SIG-M5 (cell line): ENCODE data around the gene NRP1.

Source experiments
- DNase-seq: peaks from one replicate; lab custom pipeline; 2025; lab: John Stamatoyannopoulos, UW

Gene NRP1

DNA sequence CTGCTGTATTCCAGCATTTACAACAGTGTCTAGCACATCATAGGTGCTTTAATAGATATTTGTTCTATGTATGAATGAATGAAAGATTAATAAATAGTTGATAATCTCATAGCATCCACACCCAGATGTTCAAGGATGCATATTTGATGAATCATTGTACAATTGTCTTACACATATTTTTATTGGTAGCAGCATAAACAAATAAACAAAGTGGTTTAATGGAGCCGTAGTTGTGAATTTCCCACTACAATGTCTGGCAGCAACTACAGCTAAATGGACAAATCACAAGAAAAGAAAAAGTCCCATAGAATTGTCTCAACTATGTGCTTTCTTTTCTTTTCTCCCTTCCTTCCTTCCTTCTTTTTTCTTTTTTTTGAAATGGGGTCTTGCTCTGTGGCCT is 150.8 kb downstream of the NRP1 start:
- DNase-seq: no peak

DNA sequence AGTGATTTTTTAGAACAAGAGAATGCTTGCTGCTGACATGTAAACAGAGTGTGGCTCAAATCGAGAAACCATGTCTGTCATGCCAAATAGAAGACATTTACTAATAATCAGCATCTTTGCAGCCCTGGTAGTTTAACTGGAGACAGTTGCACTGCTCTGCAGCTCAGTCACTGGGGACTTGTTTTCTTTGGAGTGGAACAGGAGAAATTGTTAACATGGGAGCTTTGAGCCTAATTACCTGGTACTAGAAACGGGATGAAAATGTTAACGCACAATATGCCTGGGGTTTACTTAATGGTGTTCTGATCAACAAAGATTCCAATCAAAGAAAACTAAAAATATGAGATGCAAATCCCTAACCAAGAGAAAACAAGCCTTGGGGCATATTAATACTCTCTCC is 153.5 kb downstream of the NRP1 start:
- DNase-seq: no peak

DNA sequence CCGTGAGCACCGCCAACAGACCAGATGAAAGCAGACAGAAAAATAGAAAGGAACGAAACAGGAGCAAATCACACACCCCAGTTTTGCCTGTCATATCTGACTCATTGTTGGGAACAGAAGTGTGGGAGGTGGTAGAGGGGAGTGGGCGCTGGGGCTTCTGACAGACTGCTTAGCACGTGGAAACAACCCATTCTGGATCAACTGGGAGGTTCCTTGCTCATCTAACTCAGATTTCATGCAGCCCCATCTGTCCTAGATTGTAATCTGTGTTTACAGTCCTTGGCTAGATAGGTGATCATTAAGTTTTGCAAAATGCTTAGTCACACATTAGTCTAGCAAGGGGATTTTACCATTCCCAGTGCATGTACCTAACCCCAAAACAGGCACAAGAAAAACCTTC is 154.1 kb downstream of the NRP1 start:
- DNase-seq: no peak

DNA sequence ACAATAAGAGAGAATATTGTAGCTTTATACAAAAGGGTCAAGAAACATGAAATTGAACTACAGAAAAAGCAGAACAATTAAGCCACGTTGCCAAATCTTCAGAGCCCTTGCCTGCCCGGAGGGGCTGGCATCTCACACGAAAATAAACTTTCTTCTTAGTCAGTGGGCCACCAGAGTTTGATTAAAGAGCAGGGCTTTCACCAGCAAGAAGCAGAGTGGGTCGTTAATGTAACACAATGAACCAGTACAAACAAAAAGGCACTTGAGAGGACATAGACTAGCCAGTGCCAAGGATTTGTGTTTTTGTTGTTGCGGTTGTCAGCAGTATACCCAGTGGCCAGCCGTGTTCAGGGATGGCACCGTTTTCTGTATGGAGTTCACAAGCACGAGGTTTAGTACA is 155.4 kb downstream of the NRP1 start:
- no peak for DNase-seq

DNA sequence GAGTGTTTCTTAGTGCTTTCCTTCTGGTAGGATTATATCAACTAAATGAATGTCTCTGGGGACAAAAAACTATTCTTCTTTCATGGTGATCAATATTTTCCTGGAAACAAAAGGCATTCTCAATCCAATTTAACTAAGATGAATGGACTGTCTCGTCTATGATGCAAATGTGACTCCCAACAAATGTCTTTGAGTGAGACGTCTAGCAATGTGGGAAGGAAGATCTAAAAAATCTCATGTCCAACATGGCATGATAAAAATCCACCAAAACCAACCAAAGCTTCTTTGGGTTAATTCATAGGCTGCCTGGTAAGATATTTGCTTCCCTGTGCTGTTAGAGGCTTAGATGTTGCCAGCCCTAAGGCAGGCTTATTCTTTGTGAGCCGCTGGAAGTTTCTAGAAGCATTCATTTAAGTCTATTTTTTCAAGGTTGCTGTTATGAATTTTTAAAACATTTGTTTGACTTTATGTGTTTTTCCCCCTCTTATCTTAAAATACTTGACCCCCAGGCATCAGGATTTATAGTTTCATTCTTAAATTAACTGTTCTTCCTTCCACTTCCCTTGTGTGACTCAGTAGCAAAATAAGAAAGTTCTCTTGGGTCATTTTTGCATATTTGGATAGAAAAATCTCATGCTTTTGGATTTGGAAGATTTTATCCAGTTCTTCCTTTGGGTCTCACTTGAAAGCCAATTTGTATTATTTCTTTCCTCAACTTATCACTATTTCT is 156.3 kb downstream of the NRP1 start:
- no peak for DNase-seq

DNA sequence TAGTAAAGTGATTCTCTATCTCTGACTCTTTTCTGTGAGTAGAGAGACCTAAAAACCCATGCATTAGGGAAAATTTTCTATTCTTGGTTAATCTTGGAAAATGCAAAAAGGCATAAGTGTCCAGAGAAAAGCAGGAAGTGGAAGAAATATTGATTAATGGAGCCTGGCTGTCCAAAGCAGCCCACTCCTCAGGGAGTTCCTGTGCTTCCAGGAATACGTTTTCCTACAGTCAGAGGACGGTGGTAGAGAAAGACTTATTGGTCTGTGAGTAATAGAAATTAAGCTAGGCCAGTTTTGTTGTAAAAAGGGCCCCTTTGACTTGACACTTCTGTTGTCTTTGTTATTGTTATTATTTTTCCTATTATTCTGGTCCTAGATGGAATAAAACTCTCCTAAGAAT is 157.8 kb downstream of the NRP1 start:
- DNase-seq: no peak

DNA sequence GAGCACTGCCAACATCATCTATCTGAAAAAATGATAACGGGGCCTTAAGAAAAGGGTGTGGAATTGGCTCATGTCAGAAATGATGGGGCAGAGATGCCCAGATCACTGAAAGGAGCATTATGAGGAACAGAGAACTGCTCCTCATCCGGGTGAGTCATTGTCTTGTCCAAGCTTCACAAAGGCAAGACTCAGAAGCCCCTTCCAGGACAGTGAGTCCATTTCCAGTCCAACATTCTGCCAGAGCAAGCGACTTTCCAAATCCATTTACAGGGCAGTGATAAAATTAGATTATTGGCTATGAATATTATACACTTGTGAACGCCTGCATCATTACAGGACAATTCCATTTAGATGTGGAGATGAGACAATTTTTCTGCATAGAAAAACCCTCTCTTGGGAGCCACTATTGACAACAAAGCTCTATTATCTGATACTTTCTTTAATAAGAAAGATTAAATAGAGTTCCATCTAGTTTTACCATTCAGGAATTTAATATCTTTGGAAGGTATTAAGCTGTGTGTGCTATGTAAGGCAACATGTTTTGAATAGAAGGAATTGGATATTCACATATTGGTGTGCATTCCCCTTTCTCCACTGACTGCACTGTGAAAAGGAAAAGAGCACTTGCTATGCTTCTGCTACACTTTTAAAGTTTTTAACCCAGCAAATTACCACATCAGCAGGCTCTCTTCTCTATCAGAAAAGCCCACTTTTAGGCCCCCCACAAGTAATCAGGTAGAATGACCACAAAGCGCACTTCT is 159.6 kb downstream of the NRP1 start:
- no peak for DNase-seq

DNA sequence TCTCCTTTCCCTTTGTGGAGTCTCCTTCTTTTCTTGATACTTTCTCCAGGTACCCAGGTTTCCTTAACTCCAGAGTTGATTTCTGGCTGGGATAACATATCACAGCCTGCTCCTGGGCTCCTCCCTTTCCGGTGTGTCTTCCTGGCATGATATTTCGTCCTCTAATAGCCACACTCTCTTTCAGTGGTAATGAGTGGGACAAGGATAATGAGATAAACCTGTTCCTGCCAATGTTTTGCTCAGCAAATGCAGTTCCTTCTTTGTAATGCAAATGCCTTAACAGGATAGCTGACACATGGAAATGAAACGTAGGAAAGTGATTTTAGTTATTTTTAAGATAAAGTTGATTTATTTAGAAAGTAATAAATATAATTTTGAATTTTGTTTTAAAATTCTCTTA is 168.6 kb downstream of the NRP1 start:
- no peak for DNase-seq

DNA sequence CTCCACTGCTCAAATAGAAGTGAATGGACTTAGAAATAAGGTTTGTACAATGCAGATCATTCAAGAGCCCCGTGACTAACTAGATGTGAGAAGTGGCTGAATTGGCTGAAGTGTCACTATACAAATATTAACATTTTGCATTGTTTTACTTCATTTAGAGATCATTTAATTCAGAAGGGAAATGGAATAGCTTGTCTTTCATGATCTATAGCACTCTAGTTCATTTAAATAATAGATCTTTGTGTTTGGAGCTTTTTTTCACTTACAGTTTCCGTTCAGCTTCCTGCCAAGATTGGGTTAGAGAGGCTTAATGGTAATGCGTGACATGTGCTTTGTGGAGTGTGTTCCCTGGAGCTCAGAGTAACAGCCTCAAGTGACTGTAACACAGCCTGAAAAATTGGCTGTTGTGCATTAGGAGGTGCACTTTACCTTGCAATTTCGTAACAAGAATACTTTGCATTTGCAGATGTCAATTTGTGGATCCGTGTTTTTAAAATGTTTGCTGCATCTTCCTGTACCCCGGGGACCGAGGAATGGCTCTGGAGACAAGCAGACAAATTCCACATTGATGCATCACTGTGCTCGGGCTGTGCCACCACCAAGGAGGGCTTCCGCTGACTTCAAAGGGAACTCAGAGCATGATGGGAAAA is 170.3 kb downstream of the NRP1 start:
- DNase-seq: no peak

DNA sequence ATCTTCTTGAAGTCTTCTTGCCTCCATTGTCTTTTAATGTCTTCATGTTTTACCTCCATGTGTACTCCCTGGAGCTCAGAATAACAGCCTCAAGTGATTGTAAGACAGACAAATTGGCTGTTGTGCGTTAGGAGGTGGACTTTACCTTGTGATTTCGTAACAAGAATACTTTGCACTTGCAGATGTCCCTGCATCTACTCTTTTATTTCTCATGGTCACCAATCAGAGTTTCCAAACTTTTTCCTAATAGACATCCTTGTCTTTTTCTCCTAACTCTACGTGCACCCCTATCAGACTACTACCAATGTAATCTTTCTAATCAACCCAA is 172.3 kb downstream of the NRP1 start:
- DNase-seq: no peak

DNA sequence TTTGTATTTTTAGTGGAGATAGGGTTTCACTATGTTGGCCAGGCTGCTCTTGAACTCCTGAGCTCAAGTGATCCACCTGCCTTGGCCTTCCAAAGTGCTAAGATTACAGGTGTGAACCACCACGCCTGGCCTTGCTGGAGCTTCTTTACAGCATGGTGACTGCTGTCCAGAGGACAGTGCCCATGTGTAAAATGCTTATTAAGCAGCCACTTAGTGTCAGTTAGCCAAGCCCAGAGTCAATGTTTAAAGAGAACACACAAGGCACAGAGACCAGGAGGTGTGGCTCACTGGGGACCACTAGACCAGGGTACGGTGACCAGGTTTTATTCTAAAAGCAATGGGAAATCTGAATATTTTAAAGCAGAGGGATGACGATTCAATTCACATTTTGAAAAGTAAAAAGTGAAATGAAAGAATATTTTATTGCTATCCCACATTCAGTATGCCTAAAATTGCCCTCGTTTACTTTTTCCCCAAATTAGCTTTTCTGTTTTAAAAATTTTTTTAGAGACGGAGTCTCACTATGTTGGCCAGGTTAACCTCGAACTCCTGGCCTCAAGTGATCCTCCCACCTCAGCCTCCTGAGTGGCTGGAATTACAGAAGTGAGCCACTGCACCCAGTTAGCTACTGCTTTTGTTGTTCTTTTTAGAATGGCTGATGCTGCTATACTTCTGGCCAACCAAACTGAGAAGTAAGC is 172.8 kb downstream of the NRP1 start:
- no peak for DNase-seq

DNA sequence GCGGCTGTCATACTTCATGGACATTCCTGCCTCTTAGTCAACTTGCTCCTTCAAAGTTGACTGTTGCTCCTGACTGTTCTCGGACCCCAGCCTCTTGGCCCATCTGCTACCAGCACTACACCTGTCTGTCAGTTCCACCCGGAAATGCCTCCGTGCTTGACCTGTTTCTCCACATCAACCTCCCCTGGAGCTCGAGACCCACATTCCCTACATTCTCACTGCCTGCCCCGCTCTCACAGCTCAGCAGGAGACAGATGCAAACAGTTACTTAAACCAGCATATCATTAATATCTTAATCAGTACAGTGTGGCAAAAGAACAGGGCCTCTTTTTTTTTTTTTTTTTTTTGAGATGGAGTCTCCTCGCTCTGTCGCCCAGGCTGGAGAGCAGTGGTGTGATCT is 174.3 kb downstream of the NRP1 start:
- no peak for DNase-seq

DNA sequence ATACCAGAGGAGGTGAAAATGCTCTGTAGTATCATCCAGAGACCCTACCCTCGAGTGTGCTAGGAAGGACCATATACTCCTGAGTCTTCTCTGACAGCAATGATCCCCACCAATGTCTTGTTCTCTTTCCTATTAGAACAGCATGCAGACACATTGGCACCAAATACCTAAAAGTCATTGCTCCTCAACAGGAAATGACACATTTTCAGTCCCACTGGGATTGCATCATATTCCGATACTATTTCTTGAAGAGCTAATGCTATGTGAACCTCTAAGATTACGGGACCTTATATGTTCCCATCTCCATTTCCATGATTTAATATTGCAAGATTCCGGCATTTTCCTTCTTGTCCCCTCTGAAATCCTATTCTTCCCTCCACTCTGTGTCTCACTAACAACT is 177.4 kb downstream of the NRP1 start:
- no peak for DNase-seq

DNA sequence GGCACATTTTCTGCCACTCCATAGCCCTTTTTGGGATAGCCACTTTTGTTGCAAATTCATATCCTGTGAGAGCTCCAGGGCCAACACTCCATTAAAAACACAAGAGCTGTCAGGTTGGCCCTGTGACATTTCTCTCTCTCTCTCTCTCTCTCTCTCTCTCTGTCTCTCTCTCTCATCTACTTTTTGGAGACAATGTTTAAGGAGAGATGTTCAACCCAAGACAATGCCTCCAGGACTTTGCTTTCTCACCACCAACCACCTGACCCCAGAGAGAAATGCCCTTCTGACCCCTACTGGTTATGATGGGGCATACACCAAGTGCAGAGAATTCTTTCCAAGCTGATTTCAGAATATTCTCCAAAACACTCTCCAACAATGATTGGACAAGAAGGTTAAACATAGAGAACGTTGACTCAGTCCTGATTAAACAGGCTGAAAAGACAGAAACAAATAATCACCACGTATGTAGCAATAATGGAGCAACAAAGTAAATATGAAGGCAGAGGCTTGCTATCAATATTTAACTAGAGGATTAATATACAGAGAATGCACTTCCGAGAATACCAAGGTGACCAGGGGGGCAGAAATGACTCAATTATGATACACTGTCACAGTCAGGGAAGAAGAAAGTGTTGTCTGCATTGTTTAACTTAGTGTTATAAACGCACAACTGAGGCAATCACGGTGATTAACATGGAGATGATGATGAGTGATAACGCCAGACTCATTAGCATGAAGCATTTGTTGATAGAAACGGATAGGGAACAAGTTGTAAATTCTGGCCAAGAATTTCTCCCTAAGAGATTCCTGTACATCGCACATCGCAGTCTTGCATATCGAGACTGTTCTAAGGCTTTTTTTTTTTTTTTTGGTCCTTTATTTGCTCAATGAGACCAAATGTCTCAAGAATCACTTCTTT is 178.5 kb downstream of the NRP1 start:
- no peak for DNase-seq

DNA sequence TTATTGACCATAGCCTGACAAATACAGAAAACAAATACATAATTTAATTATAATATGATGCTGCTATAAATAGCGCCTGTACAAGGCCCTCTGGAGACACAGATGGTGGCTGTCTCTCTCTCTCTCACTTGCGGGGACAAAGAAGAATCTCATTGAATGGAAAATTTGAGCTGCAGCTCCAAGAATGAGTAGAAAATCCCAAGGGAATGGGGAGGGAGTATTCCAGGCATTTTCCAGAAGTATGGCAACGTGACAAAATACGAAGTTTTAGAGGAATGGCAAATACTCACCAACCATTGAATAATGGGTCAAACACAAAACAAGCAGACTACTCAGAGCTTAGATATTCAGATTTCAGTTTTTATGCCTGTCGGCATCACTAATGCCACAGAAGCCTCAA is 179.9 kb downstream of the NRP1 start:
- no peak for DNase-seq

DNA sequence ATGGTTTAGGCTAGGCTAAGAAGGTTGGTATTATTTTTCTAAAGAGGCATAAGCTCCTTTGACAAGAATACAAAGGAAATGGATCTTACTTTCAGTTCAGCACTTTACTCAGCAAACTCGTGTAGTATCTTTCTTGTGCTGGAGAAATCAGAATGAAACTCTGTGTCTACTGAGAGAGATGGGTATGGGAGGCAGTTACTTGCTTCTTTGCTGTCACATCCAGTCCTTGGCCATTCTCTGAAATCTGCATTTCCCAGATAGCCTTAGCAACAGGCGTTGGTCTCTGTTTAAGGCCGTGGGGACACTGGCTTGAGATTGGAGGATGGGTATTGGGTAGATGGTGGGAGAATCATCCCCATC is 180.5 kb downstream of the NRP1 start:
- no peak for DNase-seq

DNA sequence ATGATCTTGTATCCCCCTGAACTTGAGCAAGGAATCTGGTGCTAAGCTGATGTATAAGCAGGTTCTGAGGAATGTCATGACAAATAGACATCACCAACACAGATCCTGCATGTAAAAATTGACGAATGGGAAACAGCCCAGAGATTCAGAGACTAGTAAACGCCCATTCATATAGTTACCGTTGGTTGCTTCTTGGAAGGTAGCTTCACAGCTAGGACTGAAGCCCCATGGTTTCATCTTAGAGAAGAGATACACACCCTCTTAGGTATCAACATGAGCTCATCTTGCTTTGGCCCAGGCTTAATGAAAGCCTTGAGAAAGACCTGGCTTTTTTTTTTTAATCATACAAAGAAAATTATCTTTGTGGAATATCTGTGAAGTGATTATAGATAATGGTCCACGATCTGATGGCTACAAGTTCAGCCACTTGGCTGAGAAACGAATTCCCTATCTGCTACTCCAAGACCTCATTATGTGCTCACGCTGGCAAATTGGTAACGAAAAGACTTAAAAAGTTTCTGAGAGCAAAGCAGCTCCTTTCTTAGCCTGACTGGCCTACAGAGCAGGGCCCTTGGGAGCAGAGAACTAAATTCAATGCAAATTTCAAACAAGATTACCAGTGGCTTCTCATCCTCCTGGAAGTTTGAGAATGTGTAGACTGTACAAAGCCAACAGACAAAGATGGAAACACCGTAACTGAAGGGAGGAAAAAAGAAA is 181.1 kb downstream of the NRP1 start:
- DNase-seq: no peak

DNA sequence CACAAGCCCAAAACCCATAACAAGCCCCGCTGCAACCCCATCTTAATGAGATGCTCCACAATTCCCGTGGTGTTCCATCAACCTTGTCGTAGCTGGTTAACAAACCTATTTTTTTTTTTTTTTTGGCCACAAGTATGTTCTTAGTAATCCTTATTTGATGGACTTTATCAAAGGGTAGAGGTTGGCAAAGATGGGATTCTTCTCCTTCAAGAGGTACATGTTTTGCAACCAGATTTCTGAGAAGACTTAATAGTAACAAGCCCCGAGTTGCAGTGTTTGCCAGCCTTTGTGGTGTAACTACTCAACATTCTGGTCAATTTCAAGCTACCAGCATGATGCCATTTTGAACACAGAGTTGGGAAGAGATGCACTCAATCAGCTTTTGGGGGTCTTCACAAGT is 181.7 kb downstream of the NRP1 start:
- no peak for DNase-seq

DNA sequence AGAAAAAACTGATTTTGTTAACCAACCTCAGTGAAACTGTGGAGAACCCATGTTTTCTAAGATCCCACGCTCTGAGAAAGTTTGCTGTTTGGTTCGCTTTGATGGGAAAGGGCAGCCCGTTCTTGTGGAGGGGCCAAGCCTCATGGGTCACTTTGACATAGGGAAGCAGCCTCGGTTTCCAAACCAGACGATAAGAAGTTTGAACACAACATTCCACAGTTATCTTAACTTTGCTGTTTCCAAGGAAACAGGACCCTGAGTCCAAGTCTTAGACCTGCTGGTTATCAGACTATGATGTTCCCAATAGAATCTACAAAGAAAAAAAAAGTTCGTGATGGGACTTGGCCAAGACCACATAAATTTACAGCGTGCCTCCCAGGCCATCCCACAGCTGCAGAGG is 182.3 kb downstream of the NRP1 start:
- DNase-seq: no peak

DNA sequence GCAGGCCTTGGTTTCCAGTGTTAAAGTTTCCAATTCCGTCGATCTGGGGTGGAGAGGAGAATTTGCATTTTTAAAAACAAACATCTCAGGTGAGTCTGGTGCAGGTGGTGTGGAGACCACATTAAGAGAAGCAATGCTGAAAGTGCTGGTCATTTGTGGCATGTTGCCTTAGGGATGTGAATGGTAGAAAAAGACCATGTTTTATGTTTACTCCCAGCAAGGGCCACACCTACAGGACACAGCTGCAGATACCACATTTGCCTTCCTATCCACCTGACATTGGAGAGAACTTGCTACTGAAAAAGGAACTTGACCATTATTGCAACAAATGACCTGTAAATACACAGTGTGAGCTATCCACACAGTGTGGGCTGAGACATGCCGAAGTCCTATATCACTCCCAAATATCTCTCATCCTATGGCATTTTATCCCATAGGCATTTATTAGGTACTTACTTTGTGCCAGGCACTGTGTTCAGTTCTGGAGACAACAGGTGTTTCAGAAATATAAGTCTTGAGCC is 183.1 kb downstream of the NRP1 start:
- no peak for DNase-seq

DNA sequence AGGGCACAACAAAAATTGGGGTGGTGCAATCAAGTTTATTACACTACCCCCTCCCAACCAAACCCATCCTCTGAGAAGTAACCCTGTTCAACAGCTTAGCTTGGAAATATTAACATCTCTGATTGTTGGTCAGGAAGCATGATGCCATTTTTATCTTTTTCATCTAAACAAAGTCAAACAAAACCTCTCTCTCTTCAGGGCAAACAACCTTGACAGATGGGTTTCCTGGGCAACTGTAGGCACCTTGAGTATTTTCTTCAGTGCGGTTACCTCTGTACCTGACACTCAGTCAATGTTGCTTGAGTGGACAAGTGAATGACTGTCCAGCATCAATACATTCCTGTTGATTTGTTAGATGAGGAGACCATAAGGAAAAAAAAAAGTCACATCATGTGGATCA is 183.6 kb downstream of the NRP1 start:
- no peak for DNase-seq
